Naive thymus-derived CD4-positive, alpha-beta T cell (primary cell): ENCODE results near the gene NUP210L. TPM values are rescaled to one million over a fixed set of nuclear protein-coding genes. Genes with fewer than 3 reads are reported as not detected.
A peak's percentile ranks its signal among the peaks of the same experiment; 100 is the strongest.

Source experiments
- ATAC-seq: fragments of 150-1000 bp; cut with Tn5 transposase; 2 replicates; pipeline ENCODE4 v1.10.0; 2021; ENCODE audit warnings: mild to moderate bottlenecking, moderate library complexity
- CTCF ChIA-PET: fragments of 350-600 bp; sonication (Branson Sonifier 250); formaldehyde crosslinking; loops from one replicate; lab custom pipeline; 2021; ENCODE audit warnings: antibody characterized with exemption; lab: Charles Lee
- POLR2A ChIA-PET: fragments of 350-600 bp; sonication (Branson Sonifier 250); formaldehyde crosslinking; loops from one replicate; lab custom pipeline; 2021; ENCODE audit warnings: antibody characterized with exemption, inconsistent platforms; lab: Charles Lee
- DNase-seq, 9 donors: peaks; one replicate each; pipeline versions ENCODE4 v3.0.0 to v3.0.0-alpha.2; 2020 to 2022; ENCODE audit warnings: mixed read lengths in 1 of 9
- H3K27ac ChIP-seq: one replicate; pipeline ENCODE4 v1.7.0; 2013; ENCODE audit warnings: mild to moderate bottlenecking, low read depth, low read length, moderate library complexity
- H3K27me3 ChIP-seq, 2 donors: one replicate each; pipeline ENCODE4 v1.7.0; 2013; ENCODE audit warnings: low read length in 2 of 2, mild to moderate bottlenecking in 2 of 2, moderate library complexity in 2 of 2; ENCODE audit not compliant: control insufficient read depth in 2 of 2, insufficient read depth in 2 of 2
- H3K36me3 ChIP-seq, 3 experiments: 1 replicate in 2 of 3; 2 replicates in 1 of 3; pipeline ENCODE4 v1.7.0; 2013; ENCODE audit warnings: low read length in 3 of 3, mild to moderate bottlenecking in 3 of 3, moderate library complexity in 1 of 3; ENCODE audit not compliant: insufficient read depth in 3 of 3, control insufficient read depth in 2 of 3
- H3K4me1 ChIP-seq, 2 donors: one replicate each; pipeline ENCODE4 v1.7.0; 2013; ENCODE audit warnings: low read length in 2 of 2, mild to moderate bottlenecking in 2 of 2, moderate library complexity in 1 of 2; ENCODE audit not compliant: control insufficient read depth in 2 of 2, insufficient read depth in 2 of 2
- H3K4me3 ChIP-seq: 2 replicates; pipeline ENCODE4 v1.7.0; 2013; ENCODE audit warnings: mild to moderate bottlenecking, low read length
- H3K9me3 ChIP-seq, 3 experiments: 1 replicate in 2 of 3; 2 replicates in 1 of 3; pipeline ENCODE4 v1.7.0; 2013; ENCODE audit warnings: low read length in 3 of 3; ENCODE audit not compliant: control insufficient read depth in 2 of 3
- H3K27ac Mint-ChIP-seq, 9 donors: one replicate each; pipeline ENCODE4 v1.8.0; 2020 to 2022; ENCODE audit warnings: mixed read lengths in 9 of 9, mild to moderate bottlenecking in 8 of 9, moderate library complexity in 5 of 9, inconsistent platforms in 2 of 9
- H3K27me3 Mint-ChIP-seq, 5 donors: one replicate each; pipeline ENCODE4 v1.8.0; 2021 to 2022; ENCODE audit warnings: mixed read lengths in 5 of 5, mild to moderate bottlenecking in 1 of 5
- H3K36me3 Mint-ChIP-seq, 5 donors: one replicate each; pipeline ENCODE4 v1.8.0; 2020 to 2022; ENCODE audit warnings: mixed read lengths in 5 of 5, mild to moderate bottlenecking in 3 of 5, inconsistent platforms in 1 of 5
- H3K4me1 Mint-ChIP-seq, 7 donors: one replicate each; pipeline ENCODE4 v1.8.0; 2020 to 2022; ENCODE audit warnings: mixed read lengths in 7 of 7, mild to moderate bottlenecking in 3 of 7, inconsistent platforms in 1 of 7
- H3K4me3 Mint-ChIP-seq, 10 donors: one replicate each; pipeline ENCODE4 v1.8.0; 2020 to 2022; ENCODE audit warnings: mild to moderate bottlenecking in 10 of 10, mixed read lengths in 10 of 10, moderate library complexity in 6 of 10, inconsistent platforms in 2 of 10
- H3K9me3 Mint-ChIP-seq, 11 donors: one replicate each; pipeline ENCODE4 v1.8.0; 2020 to 2022; ENCODE audit warnings: mixed read lengths in 11 of 11, mild to moderate bottlenecking in 4 of 11, inconsistent platforms in 1 of 11, moderate library complexity in 1 of 11
- intact Hi-C, 2 donors: fragments of 100-400 bp; cut with micrococcal nuclease; formaldehyde crosslinking; loops; one replicate each; pipeline ENCODE4 v1.15.1; 2023
- polyA plus RNA-seq, 2 donors: library from polyadenylated mRNA; unstranded; fragments of 300-500 nt; fragmentation: Illumina TruSeq; gene quantifications; one replicate each; pipeline ENCODE4 v1.2.3, GENCODE V29; 2021
- total RNA-seq, 6 experiments: library from RNA in 5 of 6; stranded (reverse) in 5 of 6; gene quantifications; 1 replicate in 5 of 6; 2 replicates in 1 of 6; pipeline ENCODE4 v1.2.3 and lab custom pipeline; 2021 to 2026

Gene NUP210L
- total and polyA plus RNA-seq, 7 experiments from 2014 or later: 0.11 to 0.16 (median 0.15) TPM; not detected in 3

DNA sequence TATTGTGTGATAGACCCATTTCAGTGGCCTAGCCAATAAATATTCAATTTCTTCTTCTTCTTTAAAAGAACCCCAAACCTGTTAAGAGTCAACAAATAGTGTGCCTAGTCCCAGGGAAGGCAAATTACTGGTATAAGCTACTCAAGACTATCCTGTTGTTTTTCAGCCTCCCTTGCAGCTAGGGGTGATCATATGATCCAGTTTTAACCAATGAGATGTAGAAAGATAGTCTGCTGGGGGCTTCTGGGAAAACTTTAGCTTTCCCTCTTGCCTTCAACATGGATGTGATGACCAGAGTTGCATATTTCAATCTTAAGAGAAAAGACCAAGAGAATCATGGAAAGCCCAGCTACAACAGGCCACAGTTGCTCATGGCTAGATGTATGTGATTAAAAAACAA lies 4.7 kb upstream of the NUP210L start:
- Mint-ChIP-seq H3K4me1 (peaks cover 30 to 79% (median 74%) of the 10 kb centered on the region in 7 donors), H3K27me3 (no peaks in the 10 kb centered on the region), H3K4me3 (peak overlapping the region in 7 of 10 donors; percentile 8 to 82 (median 21)), H3K36me3 (peaks cover 17 to 74% (median 55%) of the 10 kb centered on the region in 5 donors), H3K9me3 (peaks cover 0 to 16% (median 3%) of the 10 kb centered on the region in 11 donors), H3K27ac (peak overlapping the region; percentile 89 to 97 (median 94))
- Histone ChIP-seq H3K9me3 (peaks cover 0 to 4% (median 0%) of the 10 kb centered on the region in 3 experiments), H3K4me1 (peaks cover 34 to 57% of the 10 kb centered on the region in 2 donors), H3K27ac (peak overlapping the region; percentile 74), H3K4me3 (no peak overlapping the region), H3K36me3 (peaks cover 13 to 54% (median 14%) of the 10 kb centered on the region in 3 experiments), H3K27me3 (no peaks in the 10 kb centered on the region)
- CTCF ChIA-PET: interaction anchor here (0.7 kb wide), 1 partner anchor 18 kb away, joined by 3 read pairs; no protein-coding TSS in a partner anchor
- POLR2A ChIA-PET: interaction anchor here (0.5 to 10.1 kb wide), 6 partner anchors 10 to 1817 kb away, joined by 3 to 115 read pairs (median 4); partner anchors contain the start of genes RPS27 and UBAP2L
- DNase-seq: no peak
- intact Hi-C loops: loop anchor here (1.0 to 10.0 kb wide), 7 partner anchors 10 to 485 kb away; partner anchors contain the start of genes ILF2 (in 1 of the 2), NPR1 (in 1 of the 2), RPS27 (in 1 of the 2) and UBAP2L (in 1 of the 2)
- ATAC-seq: no peak

DNA sequence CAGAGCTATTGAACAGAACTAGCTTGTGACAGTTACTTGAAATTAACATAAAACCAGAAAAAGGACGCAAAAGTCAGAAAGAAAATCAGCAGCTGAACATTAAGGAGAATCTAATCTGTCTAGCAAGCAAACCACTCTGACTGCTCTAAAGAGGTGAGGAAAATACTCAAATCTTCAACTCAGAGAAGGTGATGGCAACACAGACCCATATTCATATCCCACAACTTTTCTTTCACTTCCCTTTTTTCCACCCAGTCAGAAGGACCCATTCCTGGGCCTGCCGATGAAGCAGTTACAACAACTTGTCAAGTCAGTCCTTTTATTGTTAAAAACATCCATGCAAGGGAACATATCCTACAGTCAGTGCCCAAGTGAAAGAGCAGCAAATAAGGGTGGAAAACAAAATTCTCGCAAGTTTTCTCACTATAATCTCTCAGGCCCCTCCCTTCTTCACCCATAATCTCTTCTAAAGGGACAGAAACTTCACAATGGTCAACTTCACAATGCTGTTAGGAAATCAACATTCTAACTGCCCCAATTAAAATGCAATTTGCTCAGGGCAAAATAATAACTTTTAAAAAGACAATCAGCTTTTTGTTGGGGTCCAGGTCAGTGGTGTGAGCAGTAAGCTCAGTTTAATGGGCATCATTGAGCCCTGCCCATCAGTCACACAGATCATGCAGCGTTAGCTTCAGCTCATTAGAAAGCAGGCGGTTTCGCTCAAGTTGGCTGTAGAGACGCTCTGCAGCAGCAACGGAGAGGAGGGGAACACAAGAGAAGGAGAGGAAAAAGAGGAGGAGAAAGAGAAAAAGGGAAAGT lies 3.6 kb upstream of the NUP210L start:
- peaks cover 36 to 85% (median 75%) of the 10 kb centered on the region in 7 donors for H3K4me1 Mint-ChIP-seq
- no peak for DNase-seq
- Histone ChIP-seq H3K36me3 (peaks cover 7 to 45% (median 10%) of the 10 kb centered on the region in 3 experiments), H3K4me3 (peak overlapping the region; percentile 12), H3K27ac (peak overlapping the region; percentile 74), H3K9me3 (peaks cover 0 to 4% (median 0%) of the 10 kb centered on the region in 3 experiments), H3K27me3 (no peaks in the 10 kb centered on the region), H3K4me1 (peaks cover 34 to 68% of the 10 kb centered on the region in 2 donors)
- no peaks in the 10 kb centered on the region for H3K27me3 Mint-ChIP-seq
- peaks cover 8 to 74% (median 51%) of the 10 kb centered on the region in 5 donors for H3K36me3 Mint-ChIP-seq
- ChIA-PET POLR2A (interaction anchor here (0.6 to 10.1 kb wide), 15 partner anchors 9 to 694 kb away, joined by 3 to 115 read pairs (median 4); partner anchors contain the start of genes CHTOP, RPS27 and UBAP2L), CTCF (interaction anchor here (1.2 to 1.8 kb wide), 4 partner anchors 18 to 25 kb away, joined by 4 to 7 read pairs (median 4); no protein-coding TSS in a partner anchor)
- ATAC-seq: peak; percentile 8
- peak overlapping the region; percentile 71 to 90 (median 79) for H3K4me3 Mint-ChIP-seq
- H3K27ac Mint-ChIP-seq: peak overlapping the region; percentile 89 to 97 (median 94)
- peaks cover 0 to 16% (median 3%) of the 10 kb centered on the region in 11 donors for H3K9me3 Mint-ChIP-seq
- intact Hi-C loops: loop anchor here (1.0 to 10.0 kb wide), 7 partner anchors 11 to 484 kb away; partner anchors contain the start of genes ILF2 (in 1 of the 2), NPR1 (in 1 of the 2), RPS27 (in 1 of the 2) and UBAP2L (in 1 of the 2)

DNA sequence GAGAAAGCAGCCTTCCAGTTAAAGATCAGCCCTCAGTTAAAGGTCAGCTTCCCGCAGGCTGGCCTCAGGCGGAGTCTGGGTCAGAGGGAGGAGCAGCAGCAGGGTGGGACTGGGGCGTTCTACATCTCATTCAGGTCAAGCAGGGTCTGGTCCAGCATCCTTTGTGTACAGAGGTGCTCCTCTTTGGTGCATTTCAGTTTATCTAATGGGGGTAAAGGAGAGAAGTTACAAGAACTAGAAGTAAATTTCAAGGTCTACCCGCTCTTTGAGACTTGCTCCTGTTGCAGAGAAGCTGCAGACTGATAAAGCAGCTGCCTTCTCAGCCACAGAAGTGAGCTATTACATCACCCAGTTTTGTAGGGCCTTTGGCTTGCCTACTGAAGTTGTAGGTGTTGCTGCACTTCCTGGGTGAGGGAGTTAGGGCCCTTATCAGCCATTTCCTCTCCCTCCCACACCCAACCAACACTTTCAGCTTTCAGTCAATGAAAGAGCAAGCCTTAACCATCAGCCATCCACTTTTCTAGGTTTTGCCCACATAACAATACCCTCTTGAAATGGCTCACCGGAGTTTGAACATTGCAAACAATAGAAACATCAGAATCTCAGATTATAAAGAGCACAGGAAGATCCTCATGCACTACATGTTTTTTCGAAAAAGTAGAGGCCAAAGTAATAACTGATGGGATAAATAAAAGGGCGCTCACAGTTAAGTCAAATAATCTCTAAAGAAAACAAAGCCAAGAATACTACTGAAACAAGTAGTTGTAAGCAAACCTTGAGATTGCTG lies 2.8 kb upstream of the NUP210L start:
- Histone ChIP-seq H3K9me3 (peaks cover 0 to 4% (median 0%) of the 10 kb centered on the region in 3 experiments), H3K27me3 (no peaks in the 10 kb centered on the region), H3K27ac (peak overlapping the region; percentile 74), H3K4me1 (peaks cover 34 to 71% of the 10 kb centered on the region in 2 donors), H3K4me3 (peak overlapping the region; percentile 12), H3K36me3 (peaks cover 7 to 37% (median 10%) of the 10 kb centered on the region in 3 experiments)
- Mint-ChIP-seq H3K27ac (peak overlapping the region; percentile 89 to 97 (median 94)), H3K4me1 (peaks cover 36 to 81% (median 69%) of the 10 kb centered on the region in 7 donors), H3K27me3 (no peaks in the 10 kb centered on the region), H3K9me3 (peaks cover 0 to 16% (median 3%) of the 10 kb centered on the region in 11 donors), H3K36me3 (peaks cover under 1 to 67% (median 43%) of the 10 kb centered on the region in 5 donors), H3K4me3 (peak overlapping the region; percentile 71 to 90 (median 79))
- ATAC-seq (peak; percentile 98), DNase-seq (peak in 8 of 9 donors; percentile 71 to 90 (median 86))
- POLR2A ChIA-PET: interaction anchor here (0.6 to 10.1 kb wide), 15 partner anchors 10 to 523 kb away, joined by 3 to 115 read pairs (median 4); partner anchors contain the start of genes CHTOP and RPS27
- intact Hi-C loops: loop anchor here (1.0 to 10.0 kb wide), 11 partner anchors 25 to 483 kb away; partner anchors contain the start of genes RPS27 (in 2 of the 2), UBAP2L (in 2 of the 2), HAX1 (in 1 of the 2) and ILF2 (in 1 of the 2)
- CTCF ChIA-PET: interaction anchor here (0.7 to 1.8 kb wide), 5 partner anchors 9 to 25 kb away, joined by 3 to 7 read pairs (median 4); no protein-coding TSS in a partner anchor

DNA sequence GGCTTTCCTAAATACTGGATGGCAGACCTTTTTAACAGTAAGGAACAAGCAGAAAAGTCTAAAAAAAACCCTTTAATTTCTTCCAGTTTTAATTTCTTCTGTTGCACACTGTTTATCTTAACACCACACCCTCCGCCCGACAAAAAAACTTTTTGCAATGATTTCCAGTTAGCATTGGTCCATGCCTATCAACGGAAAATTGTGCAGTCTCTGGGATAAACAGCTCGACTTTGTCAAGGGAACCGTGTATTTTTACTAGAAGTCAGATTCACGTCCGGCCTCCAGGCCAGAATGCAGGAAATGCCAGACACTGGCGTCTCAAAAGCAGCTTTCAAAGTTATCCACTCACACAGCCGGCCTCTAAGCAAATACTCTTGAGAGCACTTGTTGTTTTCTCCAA lies 378 bp upstream of the NUP210L start:
- DNase-seq: no peak
- peak overlapping the region in 8 of 10 donors; percentile 5 to 59 (median 46) for H3K4me3 Mint-ChIP-seq
- CTCF ChIA-PET: interaction anchor here (1.5 kb wide), 1 partner anchor 164 kb away, joined by 3 read pairs; no protein-coding TSS in a partner anchor
- Histone ChIP-seq H3K27ac (peak overlapping the region; percentile 77), H3K4me1 (peaks cover 34 to 70% of the 10 kb centered on the region in 2 donors), H3K36me3 (peaks cover 4 to 17% (median 7%) of the 10 kb centered on the region in 3 experiments), H3K4me3 (no peak overlapping the region), H3K27me3 (no peaks in the 10 kb centered on the region), H3K9me3 (peaks cover 0 to 4% (median 0%) of the 10 kb centered on the region in 3 experiments)
- intact Hi-C loops: loop anchor here (5.0 to 10.0 kb wide), 5 partner anchors 38 to 480 kb away; partner anchors contain the start of genes ILF2 (in 1 of the 2), NPR1 (in 1 of the 2) and RPS27 (in 1 of the 2)
- H3K36me3 Mint-ChIP-seq: peaks cover 0 to 58% (median 31%) of the 10 kb centered on the region in 5 donors
- no peaks in the 10 kb centered on the region for H3K27me3 Mint-ChIP-seq
- peaks cover 0 to 13% (median 3%) of the 10 kb centered on the region in 11 donors for H3K9me3 Mint-ChIP-seq
- peaks cover 36 to 80% (median 64%) of the 10 kb centered on the region in 7 donors for H3K4me1 Mint-ChIP-seq
- POLR2A ChIA-PET: interaction anchor here (0.6 to 10.1 kb wide), 5 partner anchors 8 to 178 kb away, joined by 3 to 115 read pairs (median 5); partner anchors contain the start of gene RPS27
- ATAC-seq: no peak
- peak overlapping the region; percentile 79 to 97 (median 96) for H3K27ac Mint-ChIP-seq

DNA sequence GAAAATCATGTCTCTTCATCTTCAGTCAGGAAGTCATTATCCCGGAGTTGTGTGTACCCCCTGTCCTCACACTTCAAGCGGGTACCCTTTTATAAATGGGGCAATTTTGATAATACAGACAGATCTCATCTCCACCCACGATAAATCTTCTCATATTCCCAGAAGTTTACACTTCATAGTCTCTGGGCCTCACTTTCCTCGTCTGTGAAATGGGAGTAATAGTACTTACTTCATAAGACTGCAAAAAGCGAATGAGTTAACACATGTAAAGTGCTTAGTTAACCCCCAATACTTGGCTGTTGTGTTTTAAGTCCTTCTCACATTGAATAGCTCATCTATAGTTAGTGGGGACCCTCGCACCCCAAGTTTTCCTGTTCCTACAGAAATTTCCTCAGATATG lies 820 bp downstream of the NUP210L start:
- peak overlapping the region in 6 of 10 donors; percentile 10 to 59 (median 43) for H3K4me3 Mint-ChIP-seq
- ChIA-PET CTCF (no interaction called here), POLR2A (interaction anchor here (0.6 to 10.1 kb wide), 3 partner anchors 9 to 590 kb away, joined by 3 to 115 read pairs (median 3); no protein-coding TSS in a partner anchor)
- H3K4me1 ChIP-seq: peaks cover 23 to 58% of the 10 kb centered on the region in 2 donors
- H3K4me3 ChIP-seq: no peak overlapping the region
- H3K9me3 Mint-ChIP-seq: peaks cover 0 to 4% (median 2%) of the 10 kb centered on the region in 11 donors
- DNase-seq (no peak), ATAC-seq (no peak)
- H3K36me3 Mint-ChIP-seq: peaks cover 0 to 47% (median 22%) of the 10 kb centered on the region in 5 donors
- no peaks in the 10 kb centered on the region for H3K27me3 ChIP-seq
- no peaks in the 10 kb centered on the region for H3K27me3 Mint-ChIP-seq
- H3K27ac ChIP-seq: peak overlapping the region; percentile 77
- peaks cover 34 to 68% (median 54%) of the 10 kb centered on the region in 7 donors for H3K4me1 Mint-ChIP-seq
- peaks cover under 1 to 5% (median 4%) of the 10 kb centered on the region in 3 experiments for H3K36me3 ChIP-seq
- H3K27ac Mint-ChIP-seq: peak overlapping the region; percentile 79 to 97 (median 96)
- intact Hi-C loops: loop anchor here in 1 of 2 donors (10.0 kb wide), 2 partner anchors 369 to 479 kb away; partner anchors contain the start of genes ILF2 and NPR1
- no peaks in the 10 kb centered on the region for H3K9me3 ChIP-seq
